Aorta (tissue), 5 donors: Measurements from ENCODE around the gene KIF26B. TPM values are rescaled to one million over a fixed set of nuclear protein-coding genes. Genes with fewer than 3 reads are reported as not detected.

Source experiments
- ATAC-seq: fragments of 200-7000 bp; cut with Tn5 transposase; one replicate; pipeline ENCODE4 v1.9.1; 2022; ENCODE audit warnings: moderate library complexity; ENCODE audit not compliant: low FRiP score
- DNase-seq, 2 donors: peaks; one replicate each; pipeline ENCODE4 v3.0.0-alpha.2; 2020
- H3K27ac ChIP-seq, 2 donors: one replicate each; pipeline ENCODE4 v1.5.1; 2013; ENCODE audit warnings: low read length in 2 of 2, mild to moderate bottlenecking in 2 of 2, moderate library complexity in 2 of 2, control low read depth in 1 of 2, inconsistent platforms in 1 of 2, low read depth in 1 of 2
- H3K27me3 ChIP-seq, 2 donors: one replicate each; pipeline ENCODE4 v1.6.1; 2013; ENCODE audit warnings: control low read depth in 1 of 2, low read length in 1 of 2, mild to moderate bottlenecking in 1 of 2, moderate library complexity in 1 of 2; ENCODE audit not compliant: insufficient read depth in 2 of 2, control insufficient read depth in 1 of 2
- H3K36me3 ChIP-seq, 2 donors: one replicate each; pipeline ENCODE4 v1.6.1; 2013; ENCODE audit warnings: control low read depth in 1 of 2, low read length in 1 of 2, mild to moderate bottlenecking in 1 of 2; ENCODE audit not compliant: insufficient read depth in 2 of 2, control insufficient read depth in 1 of 2
- H3K4me1 ChIP-seq, 2 donors: one replicate each; pipeline ENCODE4 v1.6.1; 2013; ENCODE audit warnings: low read length in 2 of 2, control low read depth in 1 of 2, mild to moderate bottlenecking in 1 of 2, moderate library complexity in 1 of 2; ENCODE audit not compliant: insufficient read depth in 2 of 2, control insufficient read depth in 1 of 2
- H3K4me3 ChIP-seq, 2 donors: one replicate each; pipeline ENCODE4 v1.5.1; 2013; ENCODE audit warnings: low read length in 2 of 2, control low read depth in 1 of 2, mild to moderate bottlenecking in 1 of 2
- H3K9me3 ChIP-seq: one replicate; pipeline ENCODE4 v1.6.1; 2013; ENCODE audit warnings: mild to moderate bottlenecking, low read length; ENCODE audit not compliant: control insufficient read depth
- WGBS, 2 donors: extraction: QIAGEN DNeasy Blood & Tissue Kit; methylation state at CpG; one replicate each; pipeline ENCODE4 v1.1.7; 2013; 5-methylcytosine and 5-hydroxymethylcytosine counted together
- intact Hi-C, 2 donors: fragments of 100-400 bp; cut with DNase I; formaldehyde crosslinking; loops; one replicate each; pipeline versions ENCODE4 v1.14.2 to v1.15.0; 2022
- polyA plus RNA-seq, 2 donors: library from polyadenylated mRNA; stranded (reverse); fragments of 200-250 nt; gene quantifications; one replicate each; pipeline ENCODE4 v1.2.3, GENCODE V29; 2013
- total RNA-seq, 2 donors: library from RNA; stranded (reverse); fragmentation: NEBNext Ultra II Directional; extraction: Animal tissue kit (Norgen Biotek cat#: 25700); gene quantifications; one replicate each; pipeline ENCODE4 v1.2.1, GENCODE V29; 2021
- donor health status: healthy with polysubstance abuse.
- donor health status: Bipolar disorder and iron deficiency.
- donor health status: DM: no; HTN: no; CAD: no.
- donor health status: DM: no; HTN: no; CAD: no.
- donor health status: DM: yes; HTN: yes; CAD: no.

Gene KIF26B
- total and polyA plus RNA-seq, 4 donors: under 0.01 to 0.58 (median 0.30) TPM

DNA sequence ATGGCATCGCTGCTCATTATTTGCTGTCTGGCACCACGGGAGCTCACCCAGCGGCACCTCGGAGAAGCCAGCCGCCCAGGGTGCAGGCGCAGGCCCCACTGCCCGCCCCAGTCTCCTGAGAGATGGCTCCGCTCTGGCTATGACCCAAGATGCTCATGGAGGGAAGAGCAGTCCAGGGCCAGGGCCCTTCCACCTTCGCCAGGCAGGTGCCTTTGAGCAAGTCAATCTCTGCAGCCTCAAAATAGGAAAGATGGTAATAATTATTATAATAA lies 437.3 kb downstream of the KIF26B start:
- DNase-seq: no peak
- no peaks in the 10 kb centered on the region for H3K4me1 ChIP-seq
- no peaks in the 10 kb centered on the region for H3K27me3 ChIP-seq
- H3K9me3 ChIP-seq: no peaks in the 10 kb centered on the region
- WGBS, 2 donors: 85 to 86% methylated on average over 9 of the region's 9 CpGs
- H3K36me3 ChIP-seq: no peaks in the 10 kb centered on the region
- no peak for ATAC-seq
- intact Hi-C loops: no loop called here
- no peak overlapping the region for H3K27ac ChIP-seq
- H3K4me3 ChIP-seq: no peak overlapping the region

DNA sequence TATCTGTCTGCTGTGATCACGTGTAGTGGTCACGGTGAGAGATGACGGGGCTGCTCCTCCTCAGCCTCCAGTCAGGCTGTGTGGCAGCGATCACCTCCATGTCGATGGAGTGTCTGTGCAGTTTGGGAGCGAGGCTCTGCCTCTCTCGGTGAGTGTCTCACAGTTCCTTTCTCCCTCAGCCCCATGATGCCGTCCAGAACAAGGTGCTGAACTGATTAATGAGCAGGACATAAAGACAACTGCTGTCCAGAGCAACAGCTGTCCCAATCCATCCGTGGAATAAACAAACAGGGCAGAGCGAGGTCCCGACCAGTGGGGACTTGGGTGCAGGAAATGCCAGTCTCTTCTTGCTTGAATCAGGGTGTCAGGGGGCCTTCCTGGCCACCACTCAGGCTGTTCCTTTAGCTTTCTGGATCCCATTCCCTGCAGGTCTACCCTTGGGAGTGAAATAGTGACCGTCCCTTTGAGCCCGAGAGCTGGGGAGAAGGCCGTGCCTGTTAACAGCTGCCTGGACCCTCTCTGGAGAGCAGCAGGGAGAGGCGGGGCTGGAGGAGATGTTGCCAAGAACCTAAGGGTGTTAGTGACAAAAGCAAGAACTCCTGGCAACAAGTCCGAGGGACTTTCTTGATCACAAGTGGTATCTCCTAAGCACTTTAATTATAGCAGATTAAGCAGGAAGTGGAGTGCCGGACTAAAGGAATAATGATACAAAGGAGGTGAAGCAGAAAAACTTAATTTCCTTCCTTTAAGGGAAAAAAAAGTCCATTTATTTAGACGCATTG lies 443.9 kb downstream of the KIF26B start:
- no peaks in the 10 kb centered on the region for H3K4me1 ChIP-seq
- H3K9me3 ChIP-seq: peaks cover 5% of the 10 kb centered on the region
- no peak for DNase-seq
- 38 to 45% methylated on average over 18 of the region's 18 CpGs for WGBS, 2 donors
- no peaks in the 10 kb centered on the region for H3K36me3 ChIP-seq
- ATAC-seq: no peak
- H3K27ac ChIP-seq: no peak overlapping the region
- intact Hi-C loops: loop anchor here in 1 of 2 donors (2.0 kb wide), 1 partner anchor 52 kb away; no protein-coding TSS in a partner anchor
- no peak overlapping the region for H3K4me3 ChIP-seq
- H3K27me3 ChIP-seq: no peaks in the 10 kb centered on the region

- Histone ChIP-seq H3K4me1 (no peaks in the 10 kb centered on the region), H3K36me3 (no peaks in the 10 kb centered on the region), H3K9me3 (peaks cover 5% of the 10 kb centered on the region), H3K27ac (no peak overlapping the region), H3K4me3 (no peak overlapping the region), H3K27me3 (no peaks in the 10 kb centered on the region)
- 55 to 62% methylated on average over 16 of the region's 16 CpGs for WGBS, 2 donors
- ATAC-seq (no peak), DNase-seq (no peak)
- intact Hi-C loops: loop anchor here in 1 of 2 donors (2.0 kb wide), 1 partner anchor 53 kb away; no protein-coding TSS in a partner anchor
Measured at GRCh38 chr1:245599371-245600174, 444.8 kb downstream of the KIF26B start.

DNA sequence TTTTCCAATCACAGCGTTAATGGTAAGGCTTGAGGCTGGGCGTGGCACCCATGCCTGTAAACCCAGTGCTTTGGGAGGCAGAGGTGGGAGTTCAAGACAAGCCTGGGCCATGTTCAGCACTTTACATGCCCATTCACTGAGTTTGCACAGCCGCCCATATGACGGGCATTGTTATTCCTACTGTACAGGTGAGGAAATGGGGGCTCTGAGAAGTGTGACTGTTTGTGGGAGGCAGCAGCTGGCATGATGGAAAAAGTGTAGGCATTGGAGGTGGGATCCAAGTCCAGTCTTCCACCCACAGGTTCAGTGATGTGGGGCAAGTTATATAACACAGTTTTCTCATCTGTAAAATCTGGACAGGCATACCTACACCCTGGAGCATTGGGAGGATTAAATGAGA lies 445.9 kb downstream of the KIF26B start:
- no peaks in the 10 kb centered on the region for H3K27me3 ChIP-seq
- no peaks in the 10 kb centered on the region for H3K36me3 ChIP-seq
- ATAC-seq: no peak
- H3K9me3 ChIP-seq: peaks cover 5% of the 10 kb centered on the region
- H3K4me1 ChIP-seq: no peaks in the 10 kb centered on the region
- H3K27ac ChIP-seq: no peak overlapping the region
- H3K4me3 ChIP-seq: no peak overlapping the region
- intact Hi-C loops: no loop called here
- 94 to 95% methylated on average over 4 of the region's 4 CpGs for WGBS, 2 donors
- DNase-seq: no peak

- DNase-seq (no peak), ATAC-seq (no peak)
- no peak overlapping the region for H3K4me3 ChIP-seq
- peaks cover 3% of the 10 kb centered on the region for H3K9me3 ChIP-seq
- H3K27ac ChIP-seq: no peak overlapping the region
- H3K27me3 ChIP-seq: no peaks in the 10 kb centered on the region
- no peaks in the 10 kb centered on the region for H3K36me3 ChIP-seq
- 84 to 88% methylated on average over 6 of the region's 6 CpGs for WGBS, 2 donors
- no peaks in the 10 kb centered on the region for H3K4me1 ChIP-seq
- intact Hi-C loops: no loop called here
Measured at GRCh38 chr1:245603311-245603865, 448.6 kb downstream of the KIF26B start.

DNA sequence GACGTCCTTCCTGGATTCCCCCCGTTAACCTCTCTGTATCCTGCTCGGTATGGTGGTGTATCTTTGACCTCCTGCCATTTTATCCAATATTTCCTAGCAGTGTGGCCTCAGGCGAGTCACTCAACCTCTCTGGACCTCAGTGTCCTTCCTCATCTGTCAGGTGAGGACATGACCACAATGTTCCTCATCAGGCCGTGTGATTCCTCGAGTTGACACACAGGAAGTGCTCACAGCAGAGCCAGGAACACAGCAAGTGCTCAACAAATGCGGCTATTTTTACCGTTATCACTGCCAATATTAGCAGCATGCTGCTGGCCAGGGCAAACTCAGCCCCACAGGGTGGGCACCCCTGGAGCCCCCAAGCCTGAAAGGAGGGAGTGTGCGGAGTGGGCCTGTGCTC lies 450.2 kb downstream of the KIF26B start:
- no peak overlapping the region for H3K4me3 ChIP-seq
- 61 to 65% methylated on average over 9 of the region's 9 CpGs for WGBS, 2 donors
- H3K27ac ChIP-seq: no peak overlapping the region
- no peaks in the 10 kb centered on the region for H3K27me3 ChIP-seq
- intact Hi-C loops: no loop called here
- no peaks in the 10 kb centered on the region for H3K36me3 ChIP-seq
- no peak for DNase-seq
- no peaks in the 10 kb centered on the region for H3K4me1 ChIP-seq
- ATAC-seq: no peak
- H3K9me3 ChIP-seq: peaks cover 2% of the 10 kb centered on the region

DNA sequence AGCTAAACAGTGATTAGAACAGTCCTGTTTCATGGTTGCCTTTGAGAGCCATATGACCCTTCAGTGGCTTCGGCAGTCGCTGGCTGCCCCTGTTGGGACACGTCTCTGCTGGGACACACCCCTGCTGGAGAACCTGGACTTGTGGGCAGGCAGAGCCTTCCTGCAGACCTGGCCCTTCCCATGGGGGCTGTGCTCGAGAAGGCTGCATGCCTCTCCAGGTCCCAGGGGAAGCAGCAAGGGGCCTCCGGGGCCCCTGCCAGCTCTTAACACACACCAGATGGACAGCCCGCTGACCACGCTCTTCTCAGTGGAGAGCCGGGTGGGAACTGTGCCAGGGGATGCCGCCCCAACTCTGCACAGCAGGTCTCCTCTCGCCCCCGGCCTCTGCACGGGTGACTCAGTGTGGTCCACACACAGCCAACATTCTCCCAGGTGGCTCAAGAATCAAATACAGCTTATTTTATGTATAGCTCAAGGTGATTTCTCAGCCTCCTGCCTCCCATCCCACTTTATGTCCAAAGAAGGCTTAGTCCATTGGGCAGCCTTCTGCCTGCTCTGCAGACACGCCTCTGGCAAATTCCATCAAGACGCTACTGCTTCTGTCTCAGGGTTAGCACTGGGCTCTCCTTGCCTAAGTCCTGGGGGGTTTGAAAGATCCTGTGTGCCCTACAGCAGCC lies 450.8 kb downstream of the KIF26B start:
- no peak for DNase-seq
- Histone ChIP-seq H3K4me1 (no peaks in the 10 kb centered on the region), H3K27ac (no peak overlapping the region), H3K9me3 (peaks cover 2% of the 10 kb centered on the region), H3K4me3 (no peak overlapping the region), H3K36me3 (no peaks in the 10 kb centered on the region), H3K27me3 (no peaks in the 10 kb centered on the region)
- WGBS, 2 donors: 11 to 16% methylated on average over 14 of the region's 14 CpGs
- ATAC-seq: peak; percentile 16
- intact Hi-C loops: no loop called here

DNA sequence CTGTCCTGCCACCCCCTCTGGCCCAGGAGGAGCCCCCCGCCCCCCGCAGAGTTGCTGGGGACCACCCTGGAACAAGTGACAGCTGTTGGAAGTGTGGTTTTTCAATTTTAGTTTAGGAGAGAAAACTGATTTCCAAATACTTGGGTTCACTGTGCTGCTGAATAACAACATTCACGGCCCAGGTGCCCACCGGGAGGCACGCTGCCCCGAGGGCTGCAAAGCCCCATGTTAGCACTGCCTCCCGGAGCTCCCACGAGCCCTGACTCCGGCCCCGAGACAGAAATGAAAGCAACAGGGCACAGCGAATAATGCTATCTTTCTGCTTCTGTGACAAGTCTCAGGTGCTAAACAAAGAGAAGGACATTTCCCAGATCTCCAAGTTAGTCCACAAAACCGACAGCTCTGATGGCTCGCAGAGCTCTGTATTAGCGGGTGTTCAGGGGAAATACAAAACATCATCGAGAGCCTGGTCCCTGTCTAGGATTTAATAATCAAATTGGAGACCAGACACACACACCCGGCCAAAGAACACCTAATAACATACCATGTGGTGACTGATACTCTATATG lies 451.5 kb downstream of the KIF26B start:
- no peaks in the 10 kb centered on the region for H3K36me3 ChIP-seq
- H3K27me3 ChIP-seq: no peaks in the 10 kb centered on the region
- no peak for DNase-seq
- ATAC-seq: no peak
- no peak overlapping the region for H3K27ac ChIP-seq
- WGBS, 2 donors: 74 to 76% methylated on average over 16 of the region's 16 CpGs
- no peak overlapping the region for H3K4me3 ChIP-seq
- H3K4me1 ChIP-seq: no peaks in the 10 kb centered on the region
- intact Hi-C loops: no loop called here
- H3K9me3 ChIP-seq: peaks cover 2% of the 10 kb centered on the region
